Heart left ventricle (tissue), 13 donors: ENCODE measurements around the gene HDGFL1.

Source experiments
- POLR2A ChIP-seq, 2 donors: fragments of 450-650 bp; IDR thresholded peaks; one replicate each; pipeline ENCODE4 v1.6.1; 2017; ENCODE audit warnings: antibody characterized with exemption in 2 of 2, mild to moderate bottlenecking in 2 of 2, moderate library complexity in 2 of 2
- TF ChIP-seq, protein P1 (sequence below), 12 donors: fragments of 200-600 bp; sonication (generic) in 4 of 12; IDR thresholded peaks; one replicate each; pipeline versions ENCODE4 v1.5.0 to v1.8.0; 2018 to 2022; ENCODE audit warnings: antibody characterized with exemption in 12 of 12, mild to moderate bottlenecking in 5 of 12
- donor health status: ischemic (EF 13 %, LVEDD 7.1; RV severe dilation, severe dysfunction).
- donor health status: DM: no; HTN: yes; CAD: no.
- donor health status: DM: no; HTN: no; CAD: no.
- donor health status: ischemic (EF 25% LVEDD 6.9; RV normal size, moderate dysfunction).
- donor health status: ischemic (EF 25% LVEDD 5.7; RV mildly dilated, moderate dysfunction).
- donor health status: ischemic (EF 35%, LVEDD 5.7; RV mildly dilated, moderate dysfunction).
- donor health status: nonischemic (EF 11% LVEDD 7.7; RV severe dilation, severe dysfunction).
- donor health status: DM: yes; HTN: yes; CAD: no.
- donor health status: PGD.
- donor health status: ischemic (EF 29% LVEDD 5.4; RV normal size, mild dysfunction).
- donor health status: nonischemic (EF 23%, LVEDD 6.1; RV moderate dilation, normal function).

DNA sequence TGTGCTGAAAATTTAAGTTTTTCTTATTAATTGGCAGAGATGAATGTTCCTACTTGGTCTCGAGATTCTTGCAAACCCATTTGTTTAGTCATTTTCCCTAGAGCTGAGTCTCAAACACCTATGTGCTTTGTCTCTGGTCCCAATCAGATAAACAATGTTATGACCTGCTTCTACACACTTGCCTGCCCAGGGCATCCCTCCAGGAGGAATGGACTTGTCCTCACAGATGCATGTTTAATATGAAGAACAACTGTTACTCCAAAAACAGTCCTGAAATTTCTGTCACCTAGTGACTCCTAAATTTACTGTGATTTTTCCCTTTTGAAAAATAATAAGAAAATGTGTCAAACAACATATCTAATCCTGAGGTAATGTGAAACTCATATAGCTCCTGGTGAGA, 43.7 kb downstream of the HDGFL1 start:
- TF ChIP-seq, protein P1, sequence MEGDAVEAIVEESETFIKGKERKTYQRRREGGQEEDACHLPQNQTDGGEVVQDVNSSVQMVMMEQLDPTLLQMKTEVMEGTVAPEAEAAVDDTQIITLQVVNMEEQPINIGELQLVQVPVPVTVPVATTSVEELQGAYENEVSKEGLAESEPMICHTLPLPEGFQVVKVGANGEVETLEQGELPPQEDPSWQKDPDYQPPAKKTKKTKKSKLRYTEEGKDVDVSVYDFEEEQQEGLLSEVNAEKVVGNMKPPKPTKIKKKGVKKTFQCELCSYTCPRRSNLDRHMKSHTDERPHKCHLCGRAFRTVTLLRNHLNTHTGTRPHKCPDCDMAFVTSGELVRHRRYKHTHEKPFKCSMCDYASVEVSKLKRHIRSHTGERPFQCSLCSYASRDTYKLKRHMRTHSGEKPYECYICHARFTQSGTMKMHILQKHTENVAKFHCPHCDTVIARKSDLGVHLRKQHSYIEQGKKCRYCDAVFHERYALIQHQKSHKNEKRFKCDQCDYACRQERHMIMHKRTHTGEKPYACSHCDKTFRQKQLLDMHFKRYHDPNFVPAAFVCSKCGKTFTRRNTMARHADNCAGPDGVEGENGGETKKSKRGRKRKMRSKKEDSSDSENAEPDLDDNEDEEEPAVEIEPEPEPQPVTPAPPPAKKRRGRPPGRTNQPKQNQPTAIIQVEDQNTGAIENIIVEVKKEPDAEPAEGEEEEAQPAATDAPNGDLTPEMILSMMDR (IDR thresholded peaks at IDR 0.05), result no peak
- no peak for TF ChIP-seq POLR2A (IDR thresholded peaks at IDR 0.05)
